GM10266 (cell line): ENCODE data around the gene ZFAND2A.

ENCODE experiments used
- DNase-seq: peaks from one replicate; pipeline ENCODE4 v3.0.0; 2012; ENCODE audit errors: extremely low spot score
- CTCF ChIP-seq: IDR thresholded peaks from 2 replicates; pipeline ENCODE4 v1.5.1; 2012; ENCODE audit warnings: mild to moderate bottlenecking, low read depth; ENCODE audit not compliant: control insufficient read depth, insufficient read depth; ENCODE audit errors: missing control alignments

ZFAND2A gene

GRCh38 chr7:1181640-1182039 lies 21.6 kb upstream of the ZFAND2A start:
- DNase-seq: no peak
- TF ChIP-seq CTCF: no peak

- DNase-seq: no peak
- no peak for TF ChIP-seq CTCF
These were observed 21.0 kb upstream of the ZFAND2A start for GRCh38 chr7:1181031-1181430.

- DNase-seq: peak; percentile 76
- TF ChIP-seq CTCF: peak; percentile 74
These were observed 16.9 kb upstream of the ZFAND2A start for GRCh38 chr7:1176891-1177373.

GRCh38 chr7:1175967-1176851 lies 16.2 kb upstream of the ZFAND2A start:
- peak; percentile 80 for DNase-seq
- peak; percentile 90 for TF ChIP-seq CTCF

GRCh38 chr7:1175597-1175966 lies 15.6 kb upstream of the ZFAND2A start:
- no peak for DNase-seq
- no peak for TF ChIP-seq CTCF

GRCh38 chr7:1174881-1175596 lies 15.0 kb upstream of the ZFAND2A start:
- DNase-seq: no peak
- TF ChIP-seq CTCF: no peak

GRCh38 chr7:1174002-1174401 lies 14.0 kb upstream of the ZFAND2A start:
- TF ChIP-seq CTCF: no peak
- no peak for DNase-seq
